Ishikawa (cell line): ENCODE results near the gene EML6.

ENCODE experiments used
- CEBPB ChIP-seq: IDR thresholded peaks from 2 replicates; pipeline ENCODE4 v1.6.1; 2012
- CREB1 ChIP-seq: IDR thresholded peaks from 2 replicates; pipeline ENCODE4 v1.6.1; 2012; ENCODE audit warnings: low read depth
- EGR1 ChIP-seq: IDR thresholded peaks from 2 replicates; pipeline ENCODE4 v1.6.1; 2012
- EP300 ChIP-seq: IDR thresholded peaks from 2 replicates; pipeline ENCODE4 v1.6.1; 2012; ENCODE audit warnings: borderline replicate concordance
- FOXM1 ChIP-seq: IDR thresholded peaks from 2 replicates; pipeline ENCODE4 v1.6.1; 2012; ENCODE audit warnings: low read depth, borderline replicate concordance
- MAX ChIP-seq: IDR thresholded peaks from 2 replicates; pipeline ENCODE4 v1.6.1; 2012
- NFIC ChIP-seq: IDR thresholded peaks from 2 replicates; pipeline ENCODE4 v1.6.1; 2012
- RAD21 ChIP-seq: IDR thresholded peaks from 2 replicates; pipeline ENCODE4 v1.6.1; 2012; ENCODE audit warnings: low read depth
- REST ChIP-seq: IDR thresholded peaks from 2 replicates; pipeline ENCODE4 v1.6.1; 2012; ENCODE audit warnings: low read depth, mild to moderate bottlenecking
- TAF1 ChIP-seq: IDR thresholded peaks from 2 replicates; pipeline ENCODE4 v1.6.1; 2012; ENCODE audit warnings: low read depth, mild to moderate bottlenecking
- TCF12 ChIP-seq: IDR thresholded peaks from 2 replicates; pipeline ENCODE4 v1.6.1; 2012; ENCODE audit warnings: low read depth
- TEAD4 ChIP-seq: IDR thresholded peaks from 2 replicates; pipeline ENCODE4 v1.6.1; 2012
- USF1 ChIP-seq: IDR thresholded peaks from 2 replicates; pipeline ENCODE4 v1.6.1; 2012
- YY1 ChIP-seq: IDR thresholded peaks from 2 replicates; pipeline ENCODE4 v1.6.1; 2012; ENCODE audit warnings: low read depth
- ZBTB7A ChIP-seq: IDR thresholded peaks from 2 replicates; pipeline ENCODE4 v1.6.1; 2012; ENCODE audit warnings: low read depth

The EML6 gene

GRCh38 chr2:54758951-54759350 is 35.5 kb downstream of the EML6 start:
- TF ChIP-seq RAD21 (no peak), CEBPB (no peak), YY1 (no peak), MAX (no peak), EP300 (no peak), FOXM1 (no peak), TCF12 (no peak), EGR1 (no peak), TAF1 (no peak), USF1 (no peak), TEAD4 (no peak), CREB1 (no peak), REST (no peak), NFIC (no peak), ZBTB7A (no peak)

- TF ChIP-seq ZBTB7A (no peak), MAX (no peak), CREB1 (no peak), TEAD4 (no peak), EGR1 (no peak), TAF1 (no peak), FOXM1 (no peak), CEBPB (no peak), RAD21 (no peak), EP300 (no peak), USF1 (no peak), REST (no peak), TCF12 (no peak), NFIC (no peak), YY1 (no peak)
Measured at GRCh38 chr2:54760310-54760709, 36.8 kb downstream of the EML6 start.

GRCh38 chr2:54763636-54764291 is 40.3 kb downstream of the EML6 start:
- no peak for TF ChIP-seq YY1
- TF ChIP-seq RAD21: peak; percentile 54; the same call in 1 of the 2 replicates
- no peak for TF ChIP-seq REST
- no peak for TF ChIP-seq EP300
- no peak for TF ChIP-seq TAF1

- TF ChIP-seq YY1 (no peak), FOXM1 (no peak), USF1 (no peak), TEAD4 (no peak), ZBTB7A (no peak), MAX (no peak), EP300 (no peak), TCF12 (no peak), CEBPB (no peak), CREB1 (no peak), REST (no peak), EGR1 (no peak)
Measured at GRCh38 chr2:54767921-54768320, 44.5 kb downstream of the EML6 start.
